HUES48 (cell line): Measurements from ENCODE around the gene ACTR1B.

Experiments used
- H3K27ac ChIP-seq: one replicate; pipeline ENCODE4 v1.7.0; 2013; ENCODE audit warnings: low read depth, low read length, inconsistent platforms
- H3K27me3 ChIP-seq: 2 replicates; pipeline ENCODE4 v1.6.1; 2013; ENCODE audit warnings: mild to moderate bottlenecking, low read length; ENCODE audit not compliant: control insufficient read depth, insufficient read depth
- H3K36me3 ChIP-seq: 2 replicates; pipeline ENCODE4 v1.6.1; 2013; ENCODE audit warnings: low read length; ENCODE audit not compliant: control insufficient read depth, insufficient read depth
- H3K4me1 ChIP-seq: 2 replicates; pipeline ENCODE4 v1.6.1; 2013; ENCODE audit warnings: mild to moderate bottlenecking, low read length; ENCODE audit not compliant: control insufficient read depth, insufficient read depth
- H3K4me3 ChIP-seq: 2 replicates; pipeline ENCODE4 v1.5.1; 2013; ENCODE audit warnings: mild to moderate bottlenecking, low read depth, low read length
- H3K9ac ChIP-seq: 2 replicates; pipeline ENCODE4 v1.6.1; 2013; ENCODE audit warnings: mild to moderate bottlenecking, low read depth, low read length, moderate library complexity
- H3K9me3 ChIP-seq: 2 replicates; pipeline ENCODE4 v1.6.1; 2013; ENCODE audit warnings: low read length; ENCODE audit not compliant: control insufficient read depth, insufficient read depth

ACTR1B gene

DNA sequence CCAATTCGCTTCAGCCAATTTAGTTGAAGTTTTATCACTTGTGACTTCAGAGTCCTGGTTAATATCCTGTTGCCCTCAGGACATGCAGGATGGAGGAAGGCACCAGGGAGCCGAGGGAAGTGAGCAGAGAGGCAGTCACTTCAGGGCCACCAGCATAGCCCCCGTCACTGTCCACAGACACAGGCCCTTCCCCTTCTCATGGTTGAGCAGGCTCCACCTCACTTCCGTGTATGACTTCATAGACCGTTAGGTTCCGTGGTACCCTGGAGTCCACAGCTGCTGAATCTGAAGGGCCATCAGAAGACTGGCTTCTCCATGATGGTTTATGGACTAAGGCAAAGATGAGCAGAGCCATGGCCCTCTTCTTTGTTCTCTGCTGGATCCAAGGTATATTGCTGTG is 5.6 kb upstream of the ACTR1B start, which contains the start of gene C2orf92:
Gene C2orf92 (plus strand): TSS at position 266 of the 400 bp plus-strand sequence. CDS start 76 bp downstream, at position 342.
- Histone ChIP-seq H3K27ac (no peak within 1 kb of the TSS), H3K9ac (no peak within 1 kb of the TSS), H3K4me3 (no peak within 1 kb of the TSS), H3K4me1 (0 out of 2 replicates have a peak, but pooled peaks cover 6% of the 10 kb centered on the region), H3K36me3 (no peaks in the 10 kb centered on the region), H3K27me3 (no peaks in the 10 kb centered on the region), H3K9me3 (no peaks in the 10 kb centered on the region)

- Histone ChIP-seq H3K36me3 (peaks cover 11% of the 10 kb centered on the region), H3K9me3 (no peaks in the 10 kb centered on the region), H3K4me3 (peak overlapping the region; percentile 80), H3K4me1 (peaks cover 17% of the 10 kb centered on the region; the same call in 1 of the 2 replicates), H3K9ac (peak overlapping the region; percentile 97), H3K27ac (peak overlapping the region; percentile 91), H3K27me3 (no peaks in the 10 kb centered on the region)
These were observed 759 bp upstream of the ACTR1B start for GRCh38 chr2:97664636-97664970.

- Histone ChIP-seq H3K27me3 (no peaks in the 10 kb centered on the region), H3K27ac (peak overlapping the region; percentile 91), H3K9ac (peak overlapping the region; percentile 63), H3K36me3 (peaks cover 20% of the 10 kb centered on the region), H3K4me1 (peaks cover 17% of the 10 kb centered on the region; the same call in 1 of the 2 replicates), H3K9me3 (no peaks in the 10 kb centered on the region), H3K4me3 (peak overlapping the region; percentile 87)
These were observed 250 bp downstream of the ACTR1B start for GRCh38 chr2:97663626-97663961.

DNA sequence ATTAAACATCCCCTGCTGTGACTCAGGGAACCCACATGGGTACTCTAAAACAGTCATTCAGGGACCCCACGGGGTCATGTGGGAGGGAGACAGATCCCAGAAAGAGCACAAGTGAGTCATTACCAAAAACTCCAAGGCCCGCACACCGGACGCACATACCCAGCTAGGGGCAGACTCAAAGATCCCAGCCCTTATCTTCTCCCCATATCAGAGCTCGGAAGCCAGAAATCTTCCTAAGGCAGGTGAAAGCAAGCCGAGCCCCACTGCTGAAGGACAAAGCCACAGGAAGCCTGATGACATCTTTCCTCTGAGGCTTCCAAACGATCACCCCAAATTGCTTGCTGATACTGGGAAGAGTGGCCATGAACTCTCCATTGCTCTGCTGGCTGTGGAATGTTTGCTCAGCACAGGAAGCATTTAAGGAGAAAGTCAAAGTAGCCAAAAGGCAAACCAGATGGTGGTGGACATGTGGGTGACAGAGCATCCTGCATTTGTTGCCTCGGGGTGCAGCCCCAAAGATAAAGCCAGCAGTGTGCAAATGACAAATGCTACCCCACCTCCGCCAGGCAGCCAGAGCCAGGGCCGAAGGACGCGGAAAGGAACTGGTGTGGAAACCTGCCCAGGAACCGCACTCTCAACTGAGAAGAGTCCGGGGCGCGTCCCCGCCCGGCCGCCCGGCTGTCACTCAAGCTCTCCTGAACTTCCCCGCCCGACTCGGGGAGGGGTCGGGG is 784 bp downstream of the ACTR1B start:
- Histone ChIP-seq H3K9me3 (no peaks in the 10 kb centered on the region), H3K27me3 (no peaks in the 10 kb centered on the region), H3K4me3 (peak overlapping the region; percentile 87), H3K36me3 (peaks cover 25% of the 10 kb centered on the region), H3K9ac (peak overlapping the region; percentile 63), H3K27ac (peak overlapping the region; percentile 91), H3K4me1 (peaks cover 17% of the 10 kb centered on the region; the same call in 1 of the 2 replicates)

DNA sequence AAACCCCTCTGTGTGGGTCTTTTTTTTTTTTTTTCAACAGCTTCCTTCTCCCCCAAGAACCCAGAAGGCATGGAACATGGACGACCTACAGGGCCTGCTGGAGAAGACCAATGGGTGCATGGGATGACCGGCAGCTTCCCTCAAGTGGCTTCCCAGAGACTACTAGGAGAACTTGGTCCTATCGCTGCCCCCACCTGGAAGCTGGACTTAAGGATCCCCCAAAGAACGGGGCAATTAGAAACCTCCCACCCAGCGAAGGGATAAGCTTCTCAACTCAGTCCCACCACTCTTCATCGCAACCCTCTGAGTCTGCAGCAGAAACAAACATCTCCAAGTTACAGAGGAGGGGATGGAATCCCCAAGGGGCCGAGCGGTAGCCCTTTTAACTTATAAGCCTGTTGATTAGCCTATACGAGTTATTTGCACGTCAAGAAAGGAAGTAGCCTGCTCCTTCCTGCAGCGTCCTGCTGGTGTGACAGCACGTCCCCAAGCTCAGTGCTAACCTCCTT is 1.4 kb downstream of the ACTR1B start:
- H3K4me3 ChIP-seq: peak overlapping the region; percentile 87
- peak overlapping the region; percentile 91 for H3K27ac ChIP-seq
- H3K9ac ChIP-seq: peak overlapping the region; percentile 63; the same call in 1 of the 2 replicates

GRCh38 chr2:97661927-97662326 is 1.9 kb downstream of the ACTR1B start:
- Histone ChIP-seq H3K27ac (peak overlapping the region; percentile 91), H3K9me3 (no peaks in the 10 kb centered on the region), H3K36me3 (peaks cover 37% of the 10 kb centered on the region), H3K4me3 (0 out of 2 replicates have a peak overlapping the region, but pooled peaks have one; percentile 87), H3K27me3 (no peaks in the 10 kb centered on the region), H3K9ac (no peak overlapping the region), H3K4me1 (peaks cover 17% of the 10 kb centered on the region; the same call in 1 of the 2 replicates)

More for the DNA sequence above, 1.4 kb downstream of the ACTR1B start:
- Histone ChIP-seq H3K9me3 (no peaks in the 10 kb centered on the region), H3K27me3 (no peaks in the 10 kb centered on the region), H3K4me1 (peaks cover 17% of the 10 kb centered on the region; the same call in 1 of the 2 replicates), H3K36me3 (peaks cover 32% of the 10 kb centered on the region)

DNA sequence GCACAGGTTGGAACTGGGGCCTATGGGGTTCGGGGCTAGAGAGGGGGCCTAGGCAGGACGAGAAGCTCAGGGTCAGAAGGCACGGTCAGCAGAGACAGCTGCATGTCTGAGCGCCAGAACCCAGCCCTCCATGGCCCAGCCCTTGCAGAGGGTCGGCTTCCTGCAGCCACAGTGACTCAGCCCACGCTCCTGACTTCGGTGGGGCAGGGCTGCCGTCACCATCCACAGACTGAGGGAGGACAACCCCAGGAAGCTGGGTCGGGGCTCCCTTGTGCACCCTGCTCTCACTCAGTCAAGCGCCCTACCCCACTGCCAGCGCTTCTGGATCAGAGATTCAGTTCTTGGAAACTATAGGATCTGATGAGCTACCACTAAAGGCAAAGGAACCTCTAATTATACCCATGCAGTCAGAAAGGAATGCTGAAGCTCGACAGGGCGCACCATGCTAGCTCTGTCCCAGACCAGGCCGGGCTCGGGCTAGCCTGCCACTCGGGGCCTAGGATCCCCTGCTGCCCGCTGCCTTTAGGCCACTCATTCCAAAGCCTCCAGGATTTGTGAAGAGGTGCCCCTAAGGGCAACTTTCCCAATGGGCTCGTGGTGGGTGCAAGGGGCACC is 3.0 kb downstream of the ACTR1B start:
- H3K9ac ChIP-seq: no peak overlapping the region
- H3K4me3 ChIP-seq: no peak overlapping the region
- H3K27me3 ChIP-seq: no peaks in the 10 kb centered on the region
- H3K36me3 ChIP-seq: peaks cover 47% of the 10 kb centered on the region
- no peak overlapping the region for H3K27ac ChIP-seq
- H3K4me1 ChIP-seq: peaks cover 17% of the 10 kb centered on the region; the same call in 1 of the 2 replicates
- no peaks in the 10 kb centered on the region for H3K9me3 ChIP-seq

GRCh38 chr2:97660044-97660774 is 3.6 kb downstream of the ACTR1B start:
- H3K4me3 ChIP-seq: no peak overlapping the region
- no peak overlapping the region for H3K9ac ChIP-seq
- no peaks in the 10 kb centered on the region for H3K9me3 ChIP-seq
- no peak overlapping the region for H3K27ac ChIP-seq
- H3K4me1 ChIP-seq: peaks cover 17% of the 10 kb centered on the region; the same call in 1 of the 2 replicates
- H3K36me3 ChIP-seq: peaks cover 48% of the 10 kb centered on the region
- no peaks in the 10 kb centered on the region for H3K27me3 ChIP-seq

DNA sequence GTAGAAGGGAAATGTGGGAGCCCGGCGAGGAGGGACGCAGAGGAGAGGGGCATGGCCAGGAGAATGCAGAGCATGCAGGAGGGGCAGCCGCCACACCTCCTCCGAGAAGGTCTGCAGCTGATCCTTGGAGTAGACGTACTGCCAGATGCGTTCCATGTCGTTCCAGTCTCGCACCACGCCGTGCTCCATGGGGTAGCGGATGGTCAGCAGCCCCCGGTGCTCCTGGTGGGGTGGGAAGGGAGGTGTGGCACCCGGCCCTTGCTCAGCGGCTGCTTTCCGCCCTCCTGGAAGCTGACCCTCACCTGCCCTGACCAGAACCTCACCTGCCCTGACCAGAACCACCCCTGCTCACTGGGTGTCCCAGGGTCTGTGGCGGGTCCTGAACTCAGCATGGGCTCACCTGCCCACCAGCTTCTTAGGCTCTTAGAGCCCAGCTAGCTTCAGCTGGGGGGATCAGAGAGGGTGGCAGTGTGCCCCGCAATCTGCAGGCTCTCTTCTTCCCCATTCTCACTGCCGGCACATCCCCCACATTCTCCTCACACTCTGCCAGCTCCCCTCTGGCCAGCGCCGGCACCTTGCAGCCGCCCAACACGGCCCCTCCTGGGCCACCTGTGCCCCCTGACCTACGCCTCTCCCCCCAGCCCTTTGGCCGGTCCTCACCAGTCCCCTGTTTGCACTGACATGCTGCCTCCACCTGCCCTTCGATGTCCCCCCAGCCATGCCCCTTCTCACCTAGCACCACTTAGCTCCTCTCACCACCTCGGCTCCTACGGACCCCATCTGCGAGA is 4.4 kb downstream of the ACTR1B start:
- H3K9me3 ChIP-seq: no peaks in the 10 kb centered on the region
- H3K4me1 ChIP-seq: peaks cover 11% of the 10 kb centered on the region; the same call in 1 of the 2 replicates
- H3K9ac ChIP-seq: no peak overlapping the region
- peaks cover 48% of the 10 kb centered on the region for H3K36me3 ChIP-seq
- no peak overlapping the region for H3K4me3 ChIP-seq
- no peak overlapping the region for H3K27ac ChIP-seq
- H3K27me3 ChIP-seq: no peaks in the 10 kb centered on the region

- H3K4me3 ChIP-seq: no peak overlapping the region
- H3K9ac ChIP-seq: no peak overlapping the region
- H3K27me3 ChIP-seq: no peaks in the 10 kb centered on the region
- no peaks in the 10 kb centered on the region for H3K9me3 ChIP-seq
- no peak overlapping the region for H3K27ac ChIP-seq
- peaks cover 52% of the 10 kb centered on the region for H3K36me3 ChIP-seq
- H3K4me1 ChIP-seq: peaks cover 11% of the 10 kb centered on the region; the same call in 1 of the 2 replicates
These were observed 5.1 kb downstream of the ACTR1B start for GRCh38 chr2:97658691-97659157.
